HG03103 (cell line): ENCODE results near the gene SNRK.
"Not testable (repeated sequence)": the region's sequence is repeated elsewhere in the genome, so short reads cannot be mapped to it uniquely, and the experiment has no call there.

Experiments used
- ATAC-seq: cut with Tn5 transposase; IDR thresholded peaks from one replicate; pipeline ENCODE4 v1.9.1; 2021; ENCODE audit warnings: low read depth; ENCODE audit not compliant: unreplicated experiment

The SNRK gene

GRCh38 chr3:43344520-43344919 lies 58.2 kb downstream of the SNRK start:
- ATAC-seq, result no peak

DNA sequence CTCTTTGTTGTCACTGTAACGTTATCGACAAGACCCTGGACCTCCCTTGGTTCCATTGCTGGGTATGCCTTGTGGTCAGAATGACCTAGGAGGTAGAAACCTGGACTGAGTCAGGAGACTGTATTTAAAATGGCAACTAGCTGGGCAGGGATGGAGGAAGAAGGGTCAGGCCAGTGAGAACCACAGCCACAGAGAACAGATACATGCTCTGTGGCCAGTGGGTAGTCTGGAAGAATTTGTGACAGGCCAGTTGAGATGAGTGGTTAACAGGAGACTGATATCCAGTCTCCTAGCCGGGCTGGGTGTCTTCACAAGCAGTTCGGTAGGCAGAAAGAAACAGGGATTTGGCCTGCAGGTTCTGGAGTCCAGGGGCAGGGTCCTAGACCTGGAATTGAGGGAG lies 58.9 kb downstream of the SNRK start:
- ATAC-seq, result no peak

- ATAC-seq, result no peak
Measured at GRCh38 chr3:43345877-43346276, 59.5 kb downstream of the SNRK start.

DNA sequence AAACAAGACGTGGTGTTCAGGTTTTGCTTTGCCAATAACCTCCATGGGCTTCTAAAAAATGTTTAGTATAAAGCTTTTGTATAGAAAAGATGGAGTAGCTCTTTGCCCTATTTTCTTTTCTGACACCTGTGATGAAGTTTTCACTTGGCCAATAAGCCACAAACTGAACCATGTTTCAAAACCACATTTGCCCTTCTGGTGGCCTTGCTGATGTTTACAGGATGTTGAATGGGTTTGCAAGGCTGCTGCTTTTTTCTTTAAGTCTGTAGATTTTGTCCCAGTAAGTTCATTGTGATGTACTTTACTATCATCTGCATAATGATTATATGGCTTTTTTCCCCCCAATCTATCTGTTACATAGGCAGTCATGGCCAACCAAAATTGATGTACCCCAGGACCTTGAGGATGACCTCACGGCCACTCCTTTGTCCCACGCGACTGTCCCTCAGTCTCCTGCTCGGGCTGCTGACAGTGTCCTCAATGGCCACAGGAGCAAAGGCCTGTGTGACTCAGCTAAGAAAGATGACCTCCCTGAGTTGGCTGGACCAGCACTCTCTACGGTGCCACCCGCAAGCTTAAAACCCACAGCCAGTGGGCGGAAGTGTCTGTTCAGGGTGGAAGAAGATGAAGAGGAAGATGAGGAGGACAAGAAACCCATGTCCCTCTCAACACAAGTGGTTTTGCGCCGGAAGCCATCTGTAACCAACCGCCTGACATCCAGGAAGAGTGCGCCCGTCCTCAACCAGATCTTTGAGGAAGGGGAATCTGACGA lies 60.8 kb downstream of the SNRK start:
- ATAC-seq, result no peak

GRCh38 chr3:43347774-43348173 lies 61.4 kb downstream of the SNRK start:
- no peak for ATAC-seq

GRCh38 chr3:43348350-43348749 lies 62.0 kb downstream of the SNRK start:
- no peak for ATAC-seq

DNA sequence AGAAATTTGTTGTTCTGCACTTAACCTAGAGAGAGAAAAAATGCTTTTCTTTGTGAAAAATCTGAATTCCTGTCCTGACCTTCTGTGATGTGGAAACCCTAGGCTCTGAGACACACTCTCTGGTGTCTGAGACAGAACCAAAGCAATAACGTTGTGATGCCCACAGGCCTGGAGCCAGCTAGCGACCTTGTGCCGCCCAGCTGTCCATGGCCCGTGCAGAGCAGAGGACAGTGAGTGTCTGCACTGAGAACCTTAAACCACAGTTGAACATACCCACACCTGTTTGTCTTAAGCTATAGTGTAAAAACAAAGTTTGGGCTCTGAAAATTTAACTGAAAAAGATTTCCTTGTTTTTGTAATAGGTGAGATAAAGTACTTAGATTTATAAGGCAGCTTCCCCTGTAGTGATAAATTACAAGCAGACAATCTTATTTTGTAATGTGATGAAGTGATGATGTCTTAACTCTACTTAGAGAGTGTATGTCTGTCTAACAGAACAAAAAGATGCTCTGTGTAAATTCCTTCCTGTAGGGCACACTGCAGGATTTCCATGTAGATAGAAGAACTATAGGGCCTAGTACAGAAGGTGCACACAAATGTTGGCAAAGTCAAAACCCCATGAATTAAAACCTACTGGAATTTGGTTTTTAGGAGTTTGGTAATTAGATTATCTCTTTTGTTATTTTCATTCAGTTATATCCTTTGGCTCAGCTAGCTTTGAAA lies 62.7 kb downstream of the SNRK start:
- ATAC-seq, result no peak

DNA sequence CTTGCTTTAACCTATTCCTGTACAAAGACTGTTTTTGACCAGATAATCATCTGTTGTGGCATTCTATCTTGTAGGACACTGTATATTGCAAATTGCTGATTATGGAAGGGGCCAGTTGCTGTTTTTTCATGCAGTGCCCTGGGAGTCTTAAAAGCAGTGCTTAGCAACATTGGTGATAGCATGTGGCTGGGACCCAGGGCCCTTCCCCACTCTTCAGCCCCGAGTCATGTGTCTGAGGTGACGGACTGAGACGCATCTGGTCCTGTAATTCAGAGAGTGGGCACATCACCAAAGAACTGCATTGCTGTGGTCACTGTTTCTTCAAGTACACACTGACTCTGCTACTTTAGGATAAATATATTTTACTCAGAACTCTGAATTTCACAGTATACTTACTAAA lies 63.4 kb downstream of the SNRK start:
- ATAC-seq, result no peak

- no peak for ATAC-seq
Measured at GRCh38 chr3:43353393-43353792, 67.1 kb downstream of the SNRK start.

GRCh38 chr3:43353923-43354670 lies 67.8 kb downstream of the SNRK start:
- ATAC-seq, result no peak

GRCh38 chr3:43356033-43356432 lies 69.7 kb downstream of the SNRK start:
- not testable (repeated sequence) for ATAC-seq

GRCh38 chr3:43361077-43361476 lies 74.7 kb downstream of the SNRK start:
- ATAC-seq, result no peak

- ATAC-seq, result no peak
Measured at GRCh38 chr3:43362183-43362582, 75.8 kb downstream of the SNRK start.

GRCh38 chr3:43362961-43363360 lies 76.6 kb downstream of the SNRK start:
- no peak for ATAC-seq

DNA sequence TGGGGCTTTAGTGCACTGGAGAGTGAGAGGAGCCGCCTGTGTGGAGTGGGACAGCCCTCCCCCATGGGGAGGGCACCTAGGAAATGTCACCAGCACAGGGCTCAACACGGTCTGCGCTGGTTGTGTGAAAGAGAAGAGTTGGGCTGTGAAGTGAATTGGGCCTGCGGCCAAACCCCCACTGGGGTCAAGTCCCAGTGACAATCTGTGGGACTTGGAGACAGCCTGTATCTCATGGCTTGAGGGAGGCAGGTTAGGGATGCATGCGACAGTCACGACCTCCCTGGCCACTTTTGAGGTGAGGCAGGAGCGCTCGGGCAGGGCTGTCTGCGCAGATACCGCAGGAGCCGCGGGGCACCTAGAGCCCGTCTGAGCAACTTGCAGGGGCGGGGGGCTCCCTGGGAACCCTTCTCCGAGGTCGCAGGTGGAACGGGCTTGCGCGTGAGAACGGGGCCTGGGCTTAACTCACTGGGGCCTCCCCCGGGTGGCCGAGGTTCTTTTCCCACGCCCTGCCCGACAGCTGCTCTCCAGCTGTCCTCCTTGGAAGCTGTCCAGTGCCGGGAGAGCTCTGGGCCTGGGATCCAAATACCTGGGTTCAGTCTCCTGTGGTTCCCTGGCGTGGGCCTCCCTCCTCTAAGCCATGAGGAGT lies 77.4 kb downstream of the SNRK start:
- ATAC-seq, result no peak

GRCh38 chr3:43364494-43364893 lies 78.2 kb downstream of the SNRK start:
- ATAC-seq, result no peak

DNA sequence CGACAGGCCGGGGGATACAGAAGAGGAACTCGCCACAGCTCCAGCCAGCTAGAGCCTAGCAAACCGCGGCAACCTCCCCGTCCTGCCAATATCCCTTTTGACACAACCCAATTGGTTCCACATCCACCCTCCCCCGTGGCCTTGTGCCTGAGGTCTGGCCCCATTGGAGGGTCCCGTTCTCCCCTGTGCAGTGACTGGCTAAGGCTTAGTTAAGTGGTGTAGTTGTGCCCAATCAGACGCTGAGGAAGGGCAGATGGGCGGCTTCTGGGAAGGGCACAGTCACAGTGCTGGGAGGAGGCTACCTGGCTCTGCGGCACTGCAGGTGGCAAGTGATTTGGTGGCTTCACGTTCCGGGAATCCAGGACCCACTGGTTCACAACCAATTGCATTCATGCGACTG lies 78.6 kb downstream of the SNRK start:
- ATAC-seq, result no peak

GRCh38 chr3:43365601-43366305 lies 79.4 kb downstream of the SNRK start:
- ATAC-seq, result no peak

GRCh38 chr3:43366481-43366880 lies 80.1 kb downstream of the SNRK start:
- ATAC-seq, result no peak

GRCh38 chr3:43366885-43367284 lies 80.5 kb downstream of the SNRK start:
- ATAC-seq, result no peak
